DMS153 treated with DMSO at 0.1 percent for 48 hours (cell line): Measurements from ENCODE around the gene TMEM69.
"Not testable (repeated sequence)": the region's sequence is repeated elsewhere in the genome, so short reads cannot be mapped to it uniquely, and the experiment has no call there.

Experiments
- DNase-seq: peaks from one replicate; lab custom pipeline; 2025; ENCODE audit not compliant: unreplicated experiment; lab: John Stamatoyannopoulos, UW

The TMEM69 gene, protein sequence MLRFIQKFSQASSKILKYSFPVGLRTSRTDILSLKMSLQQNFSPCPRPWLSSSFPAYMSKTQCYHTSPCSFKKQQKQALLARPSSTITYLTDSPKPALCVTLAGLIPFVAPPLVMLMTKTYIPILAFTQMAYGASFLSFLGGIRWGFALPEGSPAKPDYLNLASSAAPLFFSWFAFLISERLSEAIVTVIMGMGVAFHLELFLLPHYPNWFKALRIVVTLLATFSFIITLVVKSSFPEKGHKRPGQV

DNA sequence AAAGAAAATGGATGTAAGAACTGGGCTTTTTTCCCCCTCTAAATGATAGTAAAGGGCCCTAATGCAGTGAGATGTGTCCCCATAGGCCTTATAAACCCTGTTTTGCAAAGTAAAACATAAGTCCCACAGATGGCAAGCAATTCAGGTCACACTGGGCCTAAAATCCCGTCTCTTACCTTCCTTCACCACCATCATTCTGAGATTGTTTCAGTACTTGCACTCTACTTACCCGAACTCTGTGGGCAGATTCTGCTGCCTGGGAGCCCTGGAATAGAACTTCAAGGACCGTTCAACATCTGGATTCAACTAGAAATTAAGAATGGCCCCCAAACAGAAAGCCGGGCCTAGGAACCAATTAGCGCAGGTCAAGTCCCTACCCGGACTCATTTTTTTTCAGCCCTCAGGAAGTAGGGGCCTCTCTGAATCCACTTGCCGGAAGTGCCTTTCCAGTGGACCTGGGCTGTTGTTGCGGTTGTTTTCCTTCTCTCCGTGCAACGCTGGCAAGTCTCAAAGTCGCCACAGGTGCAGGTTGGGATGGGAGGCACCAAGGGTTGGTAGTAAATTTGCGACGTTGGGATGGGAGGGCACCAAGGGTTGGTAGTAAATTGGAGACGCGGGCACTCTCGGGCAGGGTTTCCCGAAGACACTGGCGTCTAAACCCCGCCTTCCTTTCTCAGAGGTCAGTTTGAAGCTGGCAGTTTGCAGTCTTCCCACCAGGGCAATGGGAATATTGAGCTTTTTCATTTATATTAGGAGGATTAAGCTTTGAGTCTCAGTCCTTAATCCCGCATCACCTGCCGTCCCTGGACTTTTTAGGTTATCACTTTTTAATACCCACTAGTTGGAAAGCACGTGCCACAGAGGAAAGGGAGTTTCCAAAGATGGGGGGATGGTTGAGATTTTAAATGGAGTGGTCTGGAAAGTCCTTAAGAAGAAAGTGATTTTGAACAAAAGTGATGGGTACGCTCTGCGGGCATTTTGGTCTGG, at the start of gene TMEM69:
TMEM69 (plus strand) TSS at position 428 of the 987 bp plus-strand sequence. CDS start 2,888 bp downstream, outside the sequence.
- peak; percentile 88 for DNase-seq

DNA sequence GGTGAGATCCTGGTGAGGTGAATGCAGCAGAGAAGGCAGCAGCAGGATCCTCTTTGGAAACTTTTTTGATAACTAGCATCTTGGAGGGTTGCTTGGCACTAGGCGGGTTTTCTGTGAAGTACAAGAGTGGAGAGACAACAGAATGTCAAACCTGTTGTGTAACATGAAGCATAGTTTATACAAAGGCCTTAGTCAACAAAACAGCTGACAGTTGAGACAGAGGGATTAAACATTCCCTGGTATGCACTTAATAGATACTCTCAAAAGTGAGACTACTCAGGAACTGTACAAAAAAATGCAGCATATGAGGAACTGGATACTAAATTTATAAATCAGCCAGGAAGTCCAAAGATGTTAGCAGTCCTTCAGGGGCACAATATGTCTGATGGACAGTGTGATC, 47.7 kb upstream of the TMEM69 start:
- no peak for DNase-seq

DNA sequence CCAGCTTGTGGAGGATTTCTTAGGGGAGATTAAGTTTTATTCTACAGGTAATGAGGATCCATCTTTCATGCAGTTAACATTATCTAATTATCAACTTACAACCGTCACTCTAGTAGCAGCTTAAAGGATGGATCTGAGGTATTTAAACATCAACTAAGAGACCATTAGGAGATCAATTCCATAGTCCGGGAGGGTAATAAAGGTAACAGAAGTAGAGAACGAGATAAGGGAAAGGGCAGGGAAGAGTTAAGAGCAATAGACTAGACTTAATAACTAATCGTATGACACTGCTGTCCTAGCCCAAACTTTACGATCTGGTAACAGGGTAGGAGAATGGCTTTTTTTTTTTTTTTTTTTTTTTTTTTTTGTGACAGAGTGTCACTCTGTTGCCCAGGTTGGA, 44.7 kb upstream of the TMEM69 start:
- DNase-seq, result no peak

DNA sequence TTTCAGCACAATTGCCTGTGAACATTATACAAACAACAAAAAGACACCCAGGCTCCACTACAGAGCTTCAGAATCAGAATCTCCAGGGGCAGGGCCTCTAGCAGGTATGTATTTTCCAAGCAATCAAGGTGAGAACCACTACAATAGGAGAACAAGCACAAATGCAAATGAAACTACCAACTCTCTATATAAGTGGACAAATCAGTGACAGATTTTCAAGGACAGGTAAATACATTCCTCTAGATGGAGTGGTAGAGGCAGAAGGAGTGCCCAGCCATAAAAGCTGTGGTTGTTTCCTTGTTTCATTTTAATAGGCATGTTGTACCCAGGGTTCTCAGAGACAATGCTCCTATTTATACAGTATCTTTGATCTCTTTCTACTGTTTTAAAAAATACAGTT, 44.0 kb upstream of the TMEM69 start:
- DNase-seq, result peak; percentile 41

DNA sequence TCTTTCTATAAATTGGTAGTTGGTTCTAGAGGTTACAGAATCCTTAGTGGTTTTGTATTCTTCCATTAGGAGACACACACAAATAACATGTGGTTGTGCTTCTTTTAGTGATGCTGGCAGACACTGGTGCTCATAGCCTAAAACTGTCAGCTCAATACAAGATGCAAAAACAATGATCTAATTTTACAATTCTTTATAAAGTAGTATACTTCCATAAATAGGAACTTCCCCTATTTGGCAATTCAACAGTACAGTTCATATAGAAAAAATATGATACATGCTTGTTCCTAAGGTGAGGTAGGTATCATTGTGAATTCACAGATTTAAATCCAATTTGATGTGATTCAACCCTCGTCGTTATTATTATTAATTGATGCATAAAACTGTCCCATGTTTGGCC, 43.3 kb upstream of the TMEM69 start:
- DNase-seq, result no peak

DNA sequence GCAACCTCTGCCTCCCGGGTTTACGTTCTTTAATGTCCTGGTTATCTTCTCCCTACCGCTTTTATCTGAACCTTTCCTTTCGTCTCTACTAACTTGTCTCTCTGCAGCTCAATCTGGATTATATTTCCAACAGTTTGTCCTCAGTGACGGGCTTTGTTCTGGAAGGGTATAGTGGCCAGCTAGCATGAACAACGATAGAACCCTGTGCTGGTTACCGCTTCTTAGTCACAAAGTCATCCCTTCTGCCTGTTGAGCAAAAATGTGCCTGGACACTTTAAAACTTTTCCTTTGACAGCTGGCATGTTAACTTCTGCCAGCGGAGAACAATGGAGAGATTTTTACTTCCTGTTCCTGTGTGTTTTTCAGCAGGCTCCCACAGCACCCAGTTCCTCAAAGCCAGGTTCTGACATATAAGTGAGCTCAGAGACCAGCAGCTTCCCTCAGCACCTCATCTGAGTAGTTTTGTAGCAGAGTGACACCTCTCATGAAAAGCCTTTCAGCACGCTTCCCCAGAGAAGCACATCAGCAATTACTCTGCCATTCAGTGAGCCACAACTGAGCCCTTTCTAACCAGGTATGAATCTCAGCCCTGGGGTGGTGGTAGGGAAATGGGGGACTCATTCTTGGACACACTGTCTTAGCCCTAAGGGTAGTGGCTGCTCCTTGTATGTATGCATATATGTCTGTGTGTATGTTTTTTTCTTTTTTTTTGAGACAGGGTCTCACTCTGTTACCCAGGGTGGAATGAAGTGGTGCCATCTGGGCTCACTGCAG, 40.5 kb upstream of the TMEM69 start:
- no peak for DNase-seq

DNA sequence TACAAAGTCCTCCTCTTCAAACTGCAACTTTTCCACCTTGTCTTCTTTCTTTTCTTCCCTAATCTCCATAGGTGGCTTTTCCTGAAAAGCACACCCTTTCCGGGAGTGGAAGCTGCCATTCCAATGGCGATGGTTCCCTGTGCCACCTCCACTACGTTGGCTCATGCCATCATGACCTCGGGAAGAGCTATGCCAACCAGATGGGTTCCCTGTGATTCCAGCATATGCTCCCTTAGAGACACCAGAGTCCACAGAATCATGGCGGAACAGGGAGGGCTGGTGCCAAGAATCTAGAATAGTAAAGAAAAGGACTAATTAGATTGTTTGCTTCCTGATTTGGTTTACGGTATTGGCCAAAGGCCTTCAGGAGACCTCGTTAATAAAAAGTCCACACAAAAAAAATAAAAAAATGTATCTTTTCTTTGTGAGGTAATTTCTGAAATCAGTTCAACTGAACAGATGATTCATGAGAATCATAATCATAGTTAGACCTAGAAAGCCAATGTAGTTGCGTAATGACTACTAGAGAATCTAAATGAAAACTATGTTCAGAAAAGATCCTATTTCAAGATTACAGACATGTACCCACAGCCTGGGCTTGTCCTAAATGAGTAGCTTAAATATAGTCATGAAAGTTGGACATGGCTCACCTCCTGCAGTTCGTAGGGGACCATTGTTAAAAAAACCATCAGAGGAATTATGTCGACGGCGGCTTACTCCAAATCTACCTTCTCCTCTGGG, 33.3 kb upstream of the TMEM69 start:
- DNase-seq, result no peak

DNA sequence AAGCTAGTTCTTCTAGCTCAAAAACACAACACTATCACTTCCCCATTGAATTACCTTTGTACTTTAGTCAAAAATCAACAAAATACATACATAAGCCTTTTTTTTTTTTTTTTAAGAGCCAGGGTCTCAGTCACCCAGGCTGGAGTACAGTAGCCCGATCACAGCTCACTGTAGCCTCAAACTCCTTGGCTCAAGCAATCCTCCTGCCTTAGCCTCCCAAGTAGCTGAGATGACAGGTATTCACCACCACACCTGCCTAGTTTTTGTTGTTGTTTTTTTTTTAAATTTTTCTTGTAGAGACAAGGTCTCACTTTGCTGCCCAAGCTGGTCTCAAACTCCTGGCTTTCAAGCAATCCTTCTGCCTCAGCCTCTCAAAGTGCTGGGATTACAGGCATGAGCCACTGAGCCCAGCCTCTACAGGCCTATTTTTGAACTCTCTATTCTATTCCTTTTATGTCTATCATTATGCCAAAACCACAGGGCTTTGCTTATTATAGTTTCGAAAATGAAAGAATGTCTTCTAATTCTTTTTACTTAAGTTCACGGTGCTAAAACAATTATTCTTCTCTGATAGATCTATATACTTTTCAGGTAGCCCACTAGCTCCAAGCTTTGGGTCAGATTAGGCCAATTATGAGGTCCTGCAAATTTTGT, 31.3 kb upstream of the TMEM69 start:
- no peak for DNase-seq

DNA sequence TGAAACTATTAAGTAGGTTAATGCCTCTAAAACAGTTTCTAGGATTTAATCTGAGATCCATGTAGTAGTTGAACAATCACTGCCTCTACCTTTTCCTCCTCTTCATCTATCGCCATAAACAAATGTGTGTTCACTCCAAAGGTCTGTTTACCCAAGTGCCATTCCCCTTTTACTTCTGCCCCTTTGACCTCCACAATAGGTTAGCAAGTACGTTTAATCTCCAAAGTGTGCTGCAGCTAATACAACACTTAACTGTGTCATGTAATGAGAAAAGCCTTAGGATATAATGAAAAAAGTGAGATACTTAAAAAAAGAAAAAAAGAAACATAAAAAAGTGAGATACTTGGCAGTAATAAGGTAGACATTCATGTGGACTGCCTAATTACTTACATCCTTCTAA, 29.8 kb upstream of the TMEM69 start:
- DNase-seq, result no peak

DNA sequence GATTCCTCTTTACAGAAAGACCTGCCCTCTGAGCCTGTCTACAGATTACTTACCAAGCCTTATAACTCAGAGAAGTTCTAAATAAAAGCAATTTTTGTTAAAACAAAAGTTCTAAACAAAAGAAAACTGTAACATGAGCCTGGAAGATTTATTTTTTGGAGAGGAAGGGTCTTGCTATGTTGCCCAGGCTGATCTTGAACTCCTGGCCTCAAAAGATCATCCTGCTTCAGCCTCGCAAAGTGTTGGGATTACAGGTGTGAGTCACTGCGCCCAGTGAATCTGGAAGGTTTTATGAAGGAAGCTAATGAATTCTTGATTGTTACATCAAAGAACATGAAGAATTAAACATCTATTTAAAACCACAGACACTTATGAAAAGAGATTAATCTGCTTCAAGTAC, 28.8 kb upstream of the TMEM69 start:
- DNase-seq, result no peak

DNA sequence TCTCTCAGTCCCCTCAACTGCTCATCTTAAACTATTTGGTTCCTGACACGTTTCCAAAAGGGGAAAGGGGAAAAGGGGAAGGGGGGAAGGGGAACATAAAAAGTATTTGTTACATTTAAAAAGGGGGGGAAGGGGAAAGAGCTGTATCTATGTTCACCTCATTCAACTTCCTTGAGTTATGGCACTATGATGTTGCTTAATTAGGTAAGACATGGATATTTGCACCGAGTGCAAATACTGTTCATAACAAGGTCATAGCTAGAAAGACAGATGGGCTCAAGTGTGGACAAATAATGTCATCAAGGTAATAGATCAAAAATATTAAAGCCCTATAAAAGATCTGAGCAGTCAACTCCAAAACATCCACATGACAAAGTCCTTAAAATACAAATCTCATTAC, 27.6 kb upstream of the TMEM69 start:
- no peak for DNase-seq

DNA sequence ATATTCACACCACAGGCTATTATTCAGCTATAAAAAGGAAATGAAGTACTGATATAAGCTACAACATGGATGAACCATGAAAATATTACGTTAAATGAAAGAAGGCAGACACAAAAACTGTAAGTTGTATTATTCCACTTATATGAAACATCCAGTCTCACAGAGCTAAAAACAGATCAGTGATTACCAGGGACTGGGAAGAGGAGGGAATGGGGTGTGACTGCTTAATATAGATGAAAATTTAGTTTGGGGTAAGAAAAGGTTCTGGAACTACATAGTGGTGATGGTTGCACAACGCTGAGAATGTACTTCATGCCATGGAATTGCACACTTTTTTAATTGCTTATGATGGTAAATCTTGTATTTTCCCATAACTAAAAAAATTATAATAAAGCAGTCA, 21.1 kb upstream of the TMEM69 start:
- DNase-seq, result no peak

DNA sequence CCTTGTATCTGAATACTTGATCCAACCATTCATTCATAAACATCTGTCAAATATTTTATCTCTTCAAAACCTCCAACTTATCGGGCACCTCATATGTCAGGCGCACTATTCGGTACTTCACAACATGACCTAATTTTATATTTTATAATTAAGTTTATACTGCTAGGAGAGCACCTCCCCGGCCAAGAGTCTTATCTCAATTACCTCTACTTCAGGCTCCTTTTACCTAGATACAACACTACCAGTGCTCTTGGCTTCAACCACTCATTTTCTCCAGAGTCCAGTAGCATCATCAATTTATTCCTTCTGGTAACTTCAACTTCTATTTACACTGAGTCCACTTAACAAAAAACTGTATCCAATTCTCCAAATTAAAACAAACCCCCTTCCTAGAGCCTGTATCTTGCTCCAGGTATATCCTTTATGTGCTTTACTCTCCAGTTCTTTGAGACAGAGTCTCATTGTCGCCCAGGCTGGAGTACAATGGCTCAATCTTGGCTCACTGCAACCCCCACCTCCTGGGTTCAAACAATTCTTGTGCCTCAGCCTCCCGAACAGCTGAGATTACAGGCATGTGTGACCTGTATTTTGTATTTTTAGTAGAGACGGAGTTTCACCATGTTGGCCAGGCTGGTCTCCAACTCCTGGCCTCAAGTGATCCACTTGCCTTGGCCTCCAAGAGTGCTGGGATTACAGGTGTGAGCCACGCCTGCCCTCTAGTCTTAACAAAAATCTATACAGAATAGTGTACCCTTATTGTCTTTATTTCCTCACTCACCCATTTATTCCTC, 20.5 kb upstream of the TMEM69 start:
- DNase-seq, result no peak

DNA sequence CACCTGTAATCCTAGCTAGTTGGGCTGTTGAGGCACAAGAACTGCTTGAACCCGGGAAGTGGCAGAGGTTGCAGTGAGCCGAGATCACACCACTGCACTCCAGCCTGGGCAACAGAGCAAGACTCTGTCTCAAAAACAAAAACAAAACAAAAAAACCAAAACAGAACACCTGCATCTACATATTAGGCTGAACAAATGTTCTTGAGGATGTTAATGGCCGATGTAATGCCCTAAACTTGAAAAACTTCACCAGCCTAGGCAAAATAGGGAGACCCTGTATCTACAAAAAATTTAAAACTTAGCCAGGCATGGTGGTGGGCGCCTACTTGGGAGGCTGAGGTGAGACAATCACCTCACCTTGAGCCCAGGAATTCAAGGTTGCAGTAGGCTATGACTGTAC, 19.5 kb upstream of the TMEM69 start:
- no peak for DNase-seq

DNA sequence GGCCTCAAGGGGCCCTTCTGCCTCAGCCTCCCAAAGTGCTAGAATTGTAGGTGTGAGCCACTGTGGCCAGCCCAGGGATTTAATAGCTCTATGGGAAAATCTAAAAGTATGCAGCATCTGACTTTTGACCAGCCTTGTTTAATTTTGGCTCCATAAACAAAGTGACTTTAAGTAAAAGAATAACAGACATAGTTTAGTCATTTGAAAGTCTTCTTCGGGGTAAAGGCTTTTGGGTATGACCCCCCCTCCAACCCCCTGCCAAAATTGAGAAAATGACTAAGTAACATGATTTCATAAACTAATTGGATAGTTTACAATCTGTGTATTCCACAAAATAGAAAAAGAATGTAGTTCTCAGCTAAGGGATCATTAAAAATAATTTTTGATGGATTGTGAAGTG, 18.6 kb upstream of the TMEM69 start:
- DNase-seq, result no peak

DNA sequence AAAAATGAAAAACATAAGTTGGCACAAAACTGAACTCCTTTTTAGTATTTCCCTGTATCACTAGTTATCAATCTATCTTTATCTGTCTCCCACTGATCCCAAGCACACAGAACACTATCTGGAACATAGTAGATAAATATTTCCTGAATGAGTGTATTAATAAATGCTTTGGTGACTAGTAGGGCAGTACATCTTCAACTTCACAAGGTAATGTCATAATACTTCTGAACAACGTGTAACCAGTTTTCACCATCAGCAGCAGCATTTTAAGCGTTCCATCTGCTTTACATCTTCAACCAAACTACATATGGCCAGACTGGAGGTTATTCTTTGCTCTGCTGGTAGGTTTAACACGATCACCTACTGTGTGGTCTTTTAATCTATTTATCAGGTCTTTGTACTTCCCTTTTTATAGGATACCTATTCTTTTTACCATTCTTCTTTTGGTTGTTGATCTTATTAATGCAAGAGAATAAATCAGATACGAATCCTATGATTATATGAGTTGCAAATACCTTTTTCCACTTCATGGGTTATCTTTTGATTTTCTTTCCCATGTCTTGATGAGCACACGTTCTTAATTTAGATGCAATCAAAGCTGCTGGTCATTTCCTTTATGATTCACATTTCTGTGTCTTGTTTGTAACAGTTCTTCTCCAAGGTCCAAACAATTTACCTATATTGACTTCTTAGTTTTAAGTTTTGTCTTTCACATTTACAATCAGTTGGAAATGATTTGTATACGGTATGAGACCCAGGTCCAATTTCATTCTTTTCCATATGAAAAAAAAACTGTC, 17.9 kb upstream of the TMEM69 start:
- DNase-seq, result no peak

DNA sequence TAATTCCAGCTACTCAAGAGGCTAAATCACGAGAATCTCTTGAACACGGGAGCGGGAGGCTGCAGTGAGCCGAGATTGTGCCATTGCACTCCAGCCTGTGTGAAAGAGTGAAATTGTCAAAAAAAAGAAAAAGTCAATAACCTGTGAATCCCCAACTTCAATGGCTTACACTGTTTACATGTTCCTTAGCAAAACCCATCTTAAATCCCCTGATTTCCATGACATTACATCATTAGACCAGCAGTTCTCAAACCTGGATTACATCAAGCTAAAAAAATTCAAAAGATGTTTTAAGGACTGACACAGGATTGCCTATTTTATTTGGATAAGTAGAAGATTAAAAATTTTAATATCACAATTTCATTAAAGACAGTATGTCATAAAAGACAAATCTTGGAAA, 14.0 kb upstream of the TMEM69 start:
- no peak for DNase-seq

DNA sequence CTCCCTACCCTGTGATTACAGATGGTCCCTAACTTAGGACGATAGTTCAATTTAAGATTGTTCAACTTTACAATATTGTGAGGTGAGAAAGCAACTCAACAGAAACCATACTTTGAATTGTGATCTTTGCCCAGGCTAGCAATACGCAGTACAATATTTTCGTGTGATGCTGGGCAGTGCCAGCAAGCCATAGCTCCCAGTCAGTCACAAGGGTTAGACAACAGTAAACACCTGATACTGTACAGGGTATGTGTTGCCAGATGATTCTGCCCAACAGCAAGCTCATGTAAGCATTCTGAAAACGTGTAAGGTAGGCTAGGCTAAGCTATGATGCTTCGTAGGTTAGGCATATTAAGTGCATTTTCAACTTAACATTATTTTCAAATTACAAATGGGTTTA, 13.5 kb upstream of the TMEM69 start:
- no peak for DNase-seq

DNA sequence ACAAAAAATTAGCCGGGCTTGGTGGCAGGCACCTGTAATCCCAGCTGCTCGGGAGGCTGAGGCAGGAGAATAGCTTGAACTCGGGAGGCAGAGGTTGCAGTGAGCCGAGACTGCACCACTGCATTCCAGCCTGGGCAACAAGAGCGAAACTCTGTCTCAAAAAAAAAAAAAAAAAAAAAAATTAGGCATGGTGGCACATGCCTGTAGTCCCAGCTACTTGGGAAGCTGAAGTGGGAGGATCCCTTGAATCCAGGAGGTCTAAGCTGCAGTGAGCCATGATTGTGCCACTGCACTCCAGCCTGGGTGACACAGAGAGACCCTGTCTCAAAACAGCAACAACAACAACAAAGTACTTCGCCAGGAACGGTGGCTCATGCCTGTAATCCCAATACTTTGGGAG, 11.4 kb upstream of the TMEM69 start:
- DNase-seq, result not testable (repeated sequence)
